ENCODE results near the gene NCF2.

DNA sequence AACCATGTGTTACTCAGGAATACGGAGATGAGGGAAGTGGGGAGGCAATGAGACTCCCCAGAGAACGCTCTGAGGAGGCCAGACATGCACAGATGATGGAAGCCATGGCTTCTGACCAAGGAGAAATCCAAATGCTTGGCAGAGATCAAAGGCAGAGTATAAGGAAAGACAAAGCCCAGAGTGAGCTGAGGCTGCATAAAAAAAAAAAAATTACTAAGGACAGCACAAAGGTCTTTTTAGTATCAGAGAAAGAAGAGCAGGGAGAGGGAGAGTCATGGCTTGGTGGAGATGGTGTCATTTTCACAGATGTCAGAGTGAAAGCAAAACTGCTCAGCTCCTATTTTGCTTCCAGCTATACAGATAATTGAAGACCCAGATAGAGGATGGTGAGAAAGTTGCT lies 8.1 kb upstream of the NCF2 start:
- TF ChIP-seq, protein P1, sequence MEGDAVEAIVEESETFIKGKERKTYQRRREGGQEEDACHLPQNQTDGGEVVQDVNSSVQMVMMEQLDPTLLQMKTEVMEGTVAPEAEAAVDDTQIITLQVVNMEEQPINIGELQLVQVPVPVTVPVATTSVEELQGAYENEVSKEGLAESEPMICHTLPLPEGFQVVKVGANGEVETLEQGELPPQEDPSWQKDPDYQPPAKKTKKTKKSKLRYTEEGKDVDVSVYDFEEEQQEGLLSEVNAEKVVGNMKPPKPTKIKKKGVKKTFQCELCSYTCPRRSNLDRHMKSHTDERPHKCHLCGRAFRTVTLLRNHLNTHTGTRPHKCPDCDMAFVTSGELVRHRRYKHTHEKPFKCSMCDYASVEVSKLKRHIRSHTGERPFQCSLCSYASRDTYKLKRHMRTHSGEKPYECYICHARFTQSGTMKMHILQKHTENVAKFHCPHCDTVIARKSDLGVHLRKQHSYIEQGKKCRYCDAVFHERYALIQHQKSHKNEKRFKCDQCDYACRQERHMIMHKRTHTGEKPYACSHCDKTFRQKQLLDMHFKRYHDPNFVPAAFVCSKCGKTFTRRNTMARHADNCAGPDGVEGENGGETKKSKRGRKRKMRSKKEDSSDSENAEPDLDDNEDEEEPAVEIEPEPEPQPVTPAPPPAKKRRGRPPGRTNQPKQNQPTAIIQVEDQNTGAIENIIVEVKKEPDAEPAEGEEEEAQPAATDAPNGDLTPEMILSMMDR (conservative IDR thresholded peaks at IDR 0.05 in 1 of 2, IDR thresholded peaks at IDR 0.05 in 1 of 2; ENCODE audit: low read depth in 1 of 2, low read length in 2 of 2) = no peak
- no peak for TF ChIP-seq EZH2 (IDR thresholded peaks at IDR 0.05; ENCODE audit: low read length, missing control alignments)

All from fibroblast of lung (primary cell).